B cell (primary cell): ENCODE measurements around the gene ITPKB. TPM values are rescaled to one million over a fixed set of nuclear protein-coding genes. Genes with fewer than 3 reads are reported as not detected.

Source experiments
- ATAC-seq: fragments of 200-7000 bp; cut with Tn5 transposase; one replicate; pipeline ENCODE4 v1.10.0; 2021; ENCODE audit warnings: low read depth, mild to moderate bottlenecking, moderate number of reproducible peaks, moderate library complexity
- CTCF ChIA-PET: fragments of 350-600 bp; sonication (Branson Sonifier 250); formaldehyde crosslinking; loops from one replicate; lab custom pipeline; 2021; ENCODE audit warnings: antibody characterized with exemption, inconsistent platforms; lab: Charles Lee
- POLR2A ChIA-PET: fragments of 350-600 bp; sonication (Branson Sonifier 250); formaldehyde crosslinking; loops from one replicate; lab custom pipeline; 2021; ENCODE audit warnings: antibody characterized with exemption; lab: Charles Lee
- DNase-seq: peaks from one replicate; pipeline ENCODE4 v3.0.0; 2013
- H2AFZ ChIP-seq: 2 replicates; pipeline ENCODE4 v1.6.1; 2012; ENCODE audit warnings: mild to moderate bottlenecking, low read depth, low read length; ENCODE audit not compliant: insufficient read depth, poor library complexity, severe bottlenecking
- H3K27ac ChIP-seq, 2 donors: 1 replicate in 1 of 2; 2 replicates in 1 of 2; pipeline ENCODE4 v1.5.1; 2012 to 2013; ENCODE audit warnings: low read length in 2 of 2, mild to moderate bottlenecking in 2 of 2, moderate library complexity in 1 of 2
- H3K27me3 ChIP-seq, 4 experiments: fragments of 200-600 bp in 1 of 4; sonication (generic) in 1 of 4; replicated peaks in 1 of 4; 1 replicate in 2 of 4; 2 replicates in 2 of 4; pipeline versions ENCODE4 v1.6.1 to v1.7.0; 2013 to 2016; ENCODE audit warnings: low read length in 3 of 4, mild to moderate bottlenecking in 2 of 4, mixed read lengths in 1 of 4, moderate library complexity in 1 of 4; ENCODE audit not compliant: insufficient read depth in 4 of 4, control insufficient read depth in 3 of 4; ENCODE audit errors: control extremely low read depth in 1 of 4
- H3K36me3 ChIP-seq, 2 experiments: replicated peaks in 1 of 2; 1 replicate in 1 of 2; 2 replicates in 1 of 2; pipeline versions ENCODE4 v1.6.1 to v1.7.1; 2013; ENCODE audit warnings: low read length in 1 of 2; ENCODE audit not compliant: insufficient read depth in 2 of 2, control insufficient read depth in 1 of 2; ENCODE audit errors: control extremely low read depth in 1 of 2, extremely low read depth in 1 of 2
- H3K4me1 ChIP-seq, 2 donors: fragments of 200-600 bp in 1 of 2; sonication (generic) in 1 of 2; 1 replicate in 1 of 2; 2 replicates in 1 of 2; pipeline versions ENCODE4 v1.5.1 to v1.6.1; 2013 to 2017; ENCODE audit warnings: low read length in 2 of 2; ENCODE audit not compliant: control insufficient read depth in 2 of 2, insufficient read depth in 2 of 2
- H3K4me2 ChIP-seq: replicated peaks from 2 replicates; pipeline ENCODE3; 2012; ENCODE audit warnings: mild to moderate bottlenecking, low read depth, low read length; ENCODE audit not compliant: poor library complexity, severe bottlenecking
- H3K4me3 ChIP-seq, 5 experiments: fragments of 200-600 bp in 1 of 5; sonication (generic) in 1 of 5; 1 replicate in 3 of 5; 2 replicates in 2 of 5; pipeline versions ENCODE4 v1.5.1 to v1.7.0; 2011 to 2016; ENCODE audit warnings: low read length in 4 of 5, mild to moderate bottlenecking in 4 of 5, low read depth in 2 of 5, control low read depth in 1 of 5, moderate library complexity in 1 of 5; ENCODE audit not compliant: insufficient read depth in 1 of 5; ENCODE audit errors: control extremely low read depth in 1 of 5, extremely low read depth in 1 of 5
- H3K79me2 ChIP-seq: fragments of 200-600 bp; sonication (generic); one replicate; pipeline ENCODE4 v1.6.0; 2016; ENCODE audit warnings: low read length; ENCODE audit not compliant: control insufficient read depth, insufficient read depth
- H3K9ac ChIP-seq: fragments of 200-600 bp; sonication (generic); 2 replicates; pipeline ENCODE4 v1.6.1; 2017; ENCODE audit warnings: mild to moderate bottlenecking, low read length, moderate library complexity
- H3K9me3 ChIP-seq, 3 donors: one replicate each; pipeline versions ENCODE4 v1.6.1 to v1.7.1; 2013; ENCODE audit warnings: low read length in 2 of 3; ENCODE audit not compliant: control insufficient read depth in 2 of 3, insufficient read depth in 1 of 3; ENCODE audit errors: control extremely low read depth in 1 of 3
- H4K20me1 ChIP-seq: 2 replicates; pipeline ENCODE4 v1.6.0; 2012; ENCODE audit warnings: mild to moderate bottlenecking, low read length; ENCODE audit not compliant: insufficient read depth, control insufficient read depth, poor library complexity, severe bottlenecking
- H3K27ac Mint-ChIP-seq: one replicate; pipeline ENCODE4 v1.8.0; 2021; ENCODE audit warnings: mixed read lengths
- H3K27me3 Mint-ChIP-seq: one replicate; pipeline ENCODE4 v1.8.0; 2021; ENCODE audit warnings: mixed read lengths
- H3K4me1 Mint-ChIP-seq: one replicate; pipeline ENCODE4 v1.8.0; 2021; ENCODE audit warnings: mixed read lengths
- H3K4me3 Mint-ChIP-seq: one replicate; pipeline ENCODE4 v1.8.0; 2021; ENCODE audit warnings: mixed read lengths
- H3K9me3 Mint-ChIP-seq: one replicate; pipeline ENCODE4 v1.8.0; 2022; ENCODE audit warnings: mixed read lengths; ENCODE audit not compliant: insufficient read depth
- CTCF ChIP-seq: fragments of 200-600 bp; IDR thresholded peaks from one replicate; pipeline ENCODE4 v1.8.0; 2022; ENCODE audit warnings: antibody characterized with exemption, mild to moderate bottlenecking
- EZH2 ChIP-seq: IDR thresholded peaks from 2 replicates; pipeline ENCODE4 v1.6.1; 2012; ENCODE audit warnings: borderline replicate concordance, low read depth, mild to moderate bottlenecking, moderate library complexity, low read length; ENCODE audit not compliant: insufficient read depth, poor library complexity, severe bottlenecking
- WGBS: methylation state at CpG from one replicate; pipeline ENCODE4 v1.1.5; 2013; ENCODE audit warnings: missing lambda C conversion rate; ENCODE audit not compliant: insufficient coverage; 5-methylcytosine and 5-hydroxymethylcytosine counted together
- intact Hi-C: fragments of 100-400 bp; cut with micrococcal nuclease; formaldehyde crosslinking; loops from one replicate; pipeline ENCODE4 v1.10.0; 2022
- polyA plus RNA-seq: library from polyadenylated mRNA; depleted of rRNA; stranded (reverse); fragments of >200 nt; gene quantifications from 2 replicates; pipeline ENCODE4 v1.2.3, GENCODE V29; 2012
- total RNA-seq, 2 donors: library from RNA; stranded (reverse); fragments of 120-200 nt in 1 of 2; gene quantifications; 1 replicate in 1 of 2; 2 replicates in 1 of 2; pipeline versions ENCODE4 v1.2.3 to v1.2.4, GENCODE V29; 2013 to 2022

Gene ITPKB
- total and polyA plus RNA-seq, 2 donors (not counting 1 experiment from before 2014, with no cell fraction given) = 21.8 to 93.5 TPM

- H2AFZ ChIP-seq = no peak overlapping the region
- peaks cover 58% of the 10 kb centered on the region for H3K4me1 Mint-ChIP-seq
- peak; percentile 98 for TF ChIP-seq CTCF
- TF ChIP-seq EZH2 = no peak
- H3K27me3 Mint-ChIP-seq = no peaks in the 10 kb centered on the region
- H3K79me2 ChIP-seq = no peaks in the 10 kb centered on the region
- H3K9me3 Mint-ChIP-seq = no peaks in the 10 kb centered on the region
- H3K4me2 ChIP-seq = peak overlapping the region; percentile 56
- ATAC-seq = peak; percentile 76
- H3K9me3 ChIP-seq = no peaks in the 10 kb centered on the region
- H3K4me3 Mint-ChIP-seq = peak overlapping the region; percentile 2
- peak overlapping the region; percentile 43 for H3K27ac Mint-ChIP-seq
- no peak overlapping the region for H3K9ac ChIP-seq
- H3K27ac ChIP-seq = peak overlapping the region; percentile 70 to 77
- H3K36me3 ChIP-seq = peaks cover 0 to 51% of the 10 kb centered on the region in 2 experiments
- H4K20me1 ChIP-seq = no peaks in the 10 kb centered on the region
- H3K4me1 ChIP-seq = peaks cover 37 to 61% of the 10 kb centered on the region in 2 donors
- CTCF ChIA-PET = interaction anchor here (0.8 to 16.3 kb wide), 29 partner anchors 8 to 278 kb away, joined by 3 to 278 read pairs (median 7); partner anchors contain the start of gene STUM
- intact Hi-C loops = loop anchor here (1.0 to 5.0 kb wide), 6 partner anchors 9 to 1103 kb away; partner anchors contain the start of genes JMJD4 and SNAP47
- peak; percentile 88 for DNase-seq
- POLR2A ChIA-PET = interaction anchor here (0.6 to 2.5 kb wide), 3 partner anchors 9 to 99 kb away, joined by 3 to 8 read pairs (median 3); no protein-coding TSS in a partner anchor
- no peak overlapping the region for H3K4me3 ChIP-seq
- WGBS = 2% methylated on average over 6 of the region's 6 CpGs
- H3K27me3 ChIP-seq = no peaks in the 10 kb centered on the region
These were observed 104.9 kb downstream of the ITPKB start for GRCh38 chr1:226634166-226634588.

- H3K4me3 ChIP-seq = no peak overlapping the region
These were observed 105.4 kb downstream of the ITPKB start for GRCh38 chr1:226633541-226634165.

More at GRCh38 chr1:226633541-226634165, 105.4 kb downstream of the ITPKB start:
- ATAC-seq (peak; percentile 8), DNase-seq (no peak)
- Mint-ChIP-seq H3K9me3 (no peaks in the 10 kb centered on the region), H3K27me3 (no peaks in the 10 kb centered on the region), H3K4me3 (peak overlapping the region; percentile 67), H3K4me1 (peaks cover 61% of the 10 kb centered on the region), H3K27ac (peak overlapping the region; percentile 86)
- H3K79me2 ChIP-seq = no peaks in the 10 kb centered on the region
- no peak overlapping the region for H3K9ac ChIP-seq
- H3K36me3 ChIP-seq = peaks cover 0 to 48% of the 10 kb centered on the region in 2 experiments
- ChIA-PET CTCF (interaction anchor here (0.6 to 16.3 kb wide), 33 partner anchors 9 to 279 kb away, joined by 3 to 278 read pairs (median 6); partner anchors contain the start of gene STUM), POLR2A (interaction anchor here (1.4 to 2.5 kb wide), 3 partner anchors 10 to 54 kb away, joined by 3 to 8 read pairs (median 4); no protein-coding TSS in a partner anchor)
- no peaks in the 10 kb centered on the region for H4K20me1 ChIP-seq
- peak overlapping the region; percentile 56 for H3K4me2 ChIP-seq
- H3K27ac ChIP-seq = peak overlapping the region; percentile 70 to 77
- peaks cover 37 to 61% of the 10 kb centered on the region in 2 donors for H3K4me1 ChIP-seq
- no peak overlapping the region for H2AFZ ChIP-seq
- TF ChIP-seq CTCF (no peak), EZH2 (no peak)
- WGBS = 43% methylated on average over 6 of the region's 7 CpGs
- intact Hi-C loops = loop anchor here (1.0 to 5.0 kb wide), 7 partner anchors 10 to 1104 kb away; partner anchors contain the start of genes ITPKB, JMJD4 and SNAP47
- H3K9me3 ChIP-seq = no peaks in the 10 kb centered on the region
- no peaks in the 10 kb centered on the region for H3K27me3 ChIP-seq
